Activated CD4-positive, alpha-beta memory T cell treated with anti-CD3 and anti-CD28 coated beads, Interleukin-2, amount 10 ng/mL, durations not matched to agents 7 days and 5 days (primary cell): ENCODE measurements around the gene AMPH. TPM values are rescaled to one million over a fixed set of nuclear protein-coding genes. Genes with fewer than 3 reads are reported as not detected.
"Not testable (repeated sequence)": the region's sequence is repeated elsewhere in the genome, so short reads cannot be mapped to it uniquely, and the experiment has no call there.

Experiments
- CTCF ChIA-PET: fragments of 350-600 bp; sonication (Branson Sonifier 250); formaldehyde crosslinking; loops from one replicate; lab custom pipeline; 2021; ENCODE audit warnings: antibody characterized with exemption, inconsistent platforms; lab: Charles Lee
- POLR2A ChIA-PET: fragments of 350-600 bp; sonication (Branson Sonifier 250); formaldehyde crosslinking; loops from one replicate; lab custom pipeline; 2021; ENCODE audit warnings: antibody characterized with exemption; lab: Charles Lee
- DNase-seq: peaks from one replicate; pipeline ENCODE4 v3.0.0-alpha.2; 2020
- H3K27ac Mint-ChIP-seq: one replicate; pipeline ENCODE4 v1.8.0; 2021; ENCODE audit warnings: mild to moderate bottlenecking, mixed read lengths
- H3K27me3 Mint-ChIP-seq: one replicate; pipeline ENCODE4 v1.8.0; 2021; ENCODE audit warnings: mixed read lengths
- H3K36me3 Mint-ChIP-seq: one replicate; pipeline ENCODE4 v1.8.0; 2021; ENCODE audit warnings: low read depth, mixed read lengths
- H3K4me1 Mint-ChIP-seq: one replicate; pipeline ENCODE4 v1.8.0; 2021; ENCODE audit warnings: mixed read lengths
- H3K4me3 Mint-ChIP-seq: one replicate; pipeline ENCODE4 v1.8.0; 2021; ENCODE audit warnings: mild to moderate bottlenecking, mixed read lengths
- H3K9me3 Mint-ChIP-seq: one replicate; pipeline ENCODE4 v1.8.0; 2021; ENCODE audit warnings: mixed read lengths
- total RNA-seq, 2 experiments: library from RNA; stranded (reverse); gene quantifications; one replicate each; pipeline ENCODE4 v1.2.3, GENCODE V29; 2021

AMPH gene
- total RNA-seq, 2 experiments from 2014 or later, result not detected

DNA sequence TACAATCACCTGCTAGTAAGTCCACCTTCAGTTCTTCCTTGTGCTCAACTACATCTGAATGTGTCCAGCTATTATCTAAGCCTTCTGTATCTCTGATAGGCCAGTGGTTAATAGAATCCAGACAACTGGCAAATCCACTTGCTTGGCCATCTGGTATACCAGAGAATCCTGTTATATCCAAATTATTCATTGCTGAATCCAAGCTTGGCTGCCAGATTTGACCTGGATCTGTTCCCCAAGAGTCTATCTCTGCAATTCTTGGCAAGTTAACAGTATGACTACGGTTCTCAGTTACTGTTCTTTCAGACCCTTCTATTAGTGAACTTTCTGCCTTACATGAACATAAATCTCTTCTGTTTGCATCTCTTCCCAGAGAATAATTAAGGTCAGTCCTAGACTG lies 203.1 kb downstream of the AMPH start:
- CTCF ChIA-PET, result no interaction called here
- DNase-seq, result no peak
- H3K36me3 Mint-ChIP-seq, result no peaks in the 10 kb centered on the region
- H3K4me3 Mint-ChIP-seq, result no peak overlapping the region
- POLR2A ChIA-PET, result no interaction called here
- H3K27me3 Mint-ChIP-seq, result no peaks in the 10 kb centered on the region
- no peaks in the 10 kb centered on the region for H3K9me3 Mint-ChIP-seq
- no peak overlapping the region for H3K27ac Mint-ChIP-seq
- peaks cover 28% of the 10 kb centered on the region for H3K4me1 Mint-ChIP-seq

DNA sequence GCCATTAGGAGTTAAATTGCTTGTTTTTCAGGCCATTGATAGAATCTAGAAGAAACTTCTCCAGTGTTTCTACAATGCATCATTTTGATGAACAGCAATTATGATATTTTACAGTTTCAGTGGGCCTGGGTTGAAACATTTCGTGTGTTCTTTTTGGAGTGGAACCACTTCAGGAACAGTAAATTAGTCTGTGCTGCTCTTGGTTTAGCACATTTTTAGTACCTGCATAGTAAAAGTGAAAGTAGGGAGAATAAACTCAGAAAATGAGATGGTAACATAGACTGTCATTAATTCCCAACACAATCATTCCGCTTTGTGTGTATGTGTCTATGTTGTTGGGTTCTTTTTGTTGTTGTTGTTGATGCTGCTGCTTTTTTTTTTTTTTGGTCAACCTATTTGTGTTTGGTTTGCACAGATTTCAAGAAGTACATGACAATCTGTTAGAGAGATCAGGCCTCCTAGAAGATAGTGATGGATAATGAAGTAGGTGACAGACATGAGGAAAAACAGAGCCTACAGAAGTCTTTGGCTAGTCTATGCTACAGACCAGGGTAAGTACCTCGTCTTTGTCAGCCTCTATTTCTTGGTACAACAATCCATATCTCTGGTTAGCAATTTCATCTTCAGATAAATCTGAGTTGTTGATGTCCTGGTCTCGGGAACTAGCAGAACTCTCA lies 203.8 kb downstream of the AMPH start:
- no peaks in the 10 kb centered on the region for H3K9me3 Mint-ChIP-seq
- H3K27me3 Mint-ChIP-seq, result no peaks in the 10 kb centered on the region
- CTCF ChIA-PET, result no interaction called here
- H3K4me3 Mint-ChIP-seq, result no peak overlapping the region
- no peaks in the 10 kb centered on the region for H3K36me3 Mint-ChIP-seq
- POLR2A ChIA-PET, result no interaction called here
- no peak for DNase-seq
- no peak overlapping the region for H3K27ac Mint-ChIP-seq
- peaks cover 28% of the 10 kb centered on the region for H3K4me1 Mint-ChIP-seq

DNA sequence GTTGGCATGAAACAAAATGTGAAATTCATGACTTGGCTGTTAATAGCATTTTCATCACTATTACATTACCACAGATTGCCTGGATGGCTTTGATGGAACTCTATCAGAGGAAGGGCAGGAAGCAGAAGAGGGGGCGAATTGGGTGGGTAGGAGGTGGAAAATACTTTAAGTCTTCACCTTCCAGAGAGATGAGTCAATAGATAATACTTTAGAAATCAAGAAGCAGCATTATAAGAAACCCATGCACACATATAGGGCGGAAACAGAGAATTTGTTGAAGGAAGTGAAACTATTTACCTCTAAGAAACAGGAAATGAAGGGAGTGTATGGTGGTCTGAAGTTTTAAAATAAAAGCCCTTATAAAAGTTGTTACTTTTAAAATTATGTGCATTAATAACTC lies 205.7 kb downstream of the AMPH start:
- Mint-ChIP-seq H3K36me3 (no peaks in the 10 kb centered on the region), H3K27ac (peak overlapping the region; percentile 29), H3K4me1 (peaks cover 28% of the 10 kb centered on the region), H3K4me3 (no peak overlapping the region), H3K9me3 (no peaks in the 10 kb centered on the region), H3K27me3 (peaks cover 4% of the 10 kb centered on the region)
- CTCF ChIA-PET, result interaction anchor here (0.6 to 1.0 kb wide), 2 partner anchors 235 to 504 kb away, joined by 3 read pairs; no protein-coding TSS in a partner anchor
- POLR2A ChIA-PET, result no interaction called here
- DNase-seq, result no peak

DNA sequence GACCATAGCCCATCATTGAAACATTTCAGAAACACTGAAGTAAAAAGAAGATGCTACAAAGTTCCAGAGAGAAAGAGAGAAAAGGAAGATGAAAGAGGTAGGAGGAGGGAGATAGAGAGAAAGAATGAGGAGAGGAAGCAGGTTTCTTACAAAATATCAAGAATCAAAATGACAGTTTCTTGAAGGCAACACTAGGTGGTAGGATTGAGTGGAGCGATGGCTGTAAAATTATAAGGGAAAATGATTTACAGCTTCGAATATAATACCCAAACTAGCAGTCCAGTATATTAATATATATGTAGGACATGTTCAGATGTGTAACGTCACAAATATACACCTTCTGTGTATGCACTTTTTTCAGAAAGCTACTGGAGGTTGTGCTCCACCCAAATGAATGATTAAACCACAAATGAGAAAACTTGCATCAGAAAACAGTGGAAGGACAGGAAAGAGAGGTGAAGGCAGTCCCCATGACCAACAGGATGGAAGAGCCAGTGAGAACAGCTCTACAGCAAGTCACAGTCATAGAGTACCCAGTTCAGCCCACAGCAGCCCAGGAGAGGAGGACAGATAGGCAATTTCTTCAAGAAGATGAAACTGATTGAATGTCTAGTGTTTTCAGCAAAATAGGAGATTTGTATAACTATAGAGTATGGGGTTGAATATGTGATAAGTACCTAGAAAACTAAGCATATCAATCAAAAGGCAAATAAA lies 206.3 kb downstream of the AMPH start:
- Mint-ChIP-seq H3K27ac (peak overlapping the region; percentile 7), H3K4me1 (peaks cover 28% of the 10 kb centered on the region), H3K4me3 (no peak overlapping the region), H3K36me3 (no peaks in the 10 kb centered on the region), H3K27me3 (peaks cover 4% of the 10 kb centered on the region), H3K9me3 (no peaks in the 10 kb centered on the region)
- DNase-seq, result no peak
- POLR2A ChIA-PET, result no interaction called here
- CTCF ChIA-PET, result interaction anchor here (0.6 to 1.0 kb wide), 2 partner anchors 235 to 505 kb away, joined by 3 read pairs; no protein-coding TSS in a partner anchor

DNA sequence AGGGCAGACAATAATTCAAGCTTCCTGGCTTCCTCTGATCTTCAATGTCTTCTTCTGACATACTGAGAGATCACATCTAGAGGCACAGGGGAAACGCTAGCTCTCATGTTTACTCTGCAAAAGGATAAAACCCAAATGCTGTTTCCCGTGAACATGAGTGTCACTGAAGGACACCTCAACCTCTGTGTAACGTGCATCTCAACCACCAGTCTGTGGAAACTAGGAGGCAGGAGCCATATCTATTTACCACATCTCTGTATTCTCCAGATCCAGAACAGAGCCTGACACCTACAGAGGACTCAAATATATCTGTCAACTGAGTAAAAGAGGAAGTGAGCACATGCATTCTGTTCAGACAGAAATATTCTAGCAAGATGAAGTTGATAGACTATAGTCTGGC lies 217.4 kb downstream of the AMPH start:
- no peak overlapping the region for H3K27ac Mint-ChIP-seq
- no peak for DNase-seq
- no peaks in the 10 kb centered on the region for H3K36me3 Mint-ChIP-seq
- H3K4me1 Mint-ChIP-seq, result peaks cover 8% of the 10 kb centered on the region
- POLR2A ChIA-PET, result no interaction called here
- CTCF ChIA-PET, result interaction anchor here (0.8 kb wide), 1 partner anchor 15 kb away, joined by 3 read pairs; no protein-coding TSS in a partner anchor
- no peaks in the 10 kb centered on the region for H3K9me3 Mint-ChIP-seq
- peaks cover 6% of the 10 kb centered on the region for H3K27me3 Mint-ChIP-seq
- no peak overlapping the region for H3K4me3 Mint-ChIP-seq

DNA sequence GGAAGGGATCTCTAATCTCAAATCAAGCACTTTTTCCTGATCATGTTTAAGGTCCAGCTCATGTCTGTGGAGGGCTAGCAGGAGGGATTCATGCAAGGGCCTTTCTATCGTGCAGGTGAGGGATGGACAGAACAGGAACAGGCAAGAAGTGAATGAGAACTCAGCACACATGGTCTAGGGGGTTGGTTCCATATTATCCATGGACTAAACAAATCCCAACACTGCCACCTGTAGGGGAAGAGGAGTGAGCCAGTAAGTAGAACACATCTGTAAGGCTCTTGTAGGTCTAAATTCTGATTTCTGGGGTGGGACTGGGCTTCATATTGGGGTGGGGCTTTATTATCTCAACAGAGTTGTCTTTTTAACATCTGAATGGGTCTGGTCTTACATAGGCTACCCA lies 219.8 kb downstream of the AMPH start:
- Mint-ChIP-seq H3K36me3 (no peaks in the 10 kb centered on the region), H3K27ac (no peak overlapping the region), H3K4me3 (no peak overlapping the region), H3K9me3 (no peaks in the 10 kb centered on the region), H3K4me1 (peaks cover 8% of the 10 kb centered on the region), H3K27me3 (no peaks in the 10 kb centered on the region)
- ChIA-PET POLR2A (no interaction called here), CTCF (interaction anchor here (1.8 kb wide), 1 partner anchor 12 kb away, joined by 8 read pairs; no protein-coding TSS in a partner anchor)
- no peak for DNase-seq

DNA sequence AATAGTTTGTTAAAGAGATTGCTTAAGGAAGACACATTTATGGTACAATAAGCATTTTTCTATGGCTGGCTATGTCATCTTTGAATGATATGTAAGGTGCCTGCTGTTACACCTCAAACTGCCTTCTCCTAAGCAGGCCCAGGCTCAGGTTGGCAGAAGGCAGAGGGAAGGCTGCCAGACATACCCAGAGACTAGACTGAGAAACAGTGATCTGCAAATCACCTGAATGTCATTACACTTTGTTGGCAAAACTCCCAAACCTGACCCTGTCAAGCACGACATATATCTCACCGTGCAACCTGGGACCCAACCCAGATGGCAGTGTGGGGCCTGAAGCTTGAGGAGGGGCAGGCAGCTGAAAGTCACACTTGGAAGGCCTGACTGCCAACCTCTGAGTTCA lies 221.1 kb downstream of the AMPH start:
- Mint-ChIP-seq H3K4me3 (no peak overlapping the region), H3K36me3 (no peaks in the 10 kb centered on the region), H3K9me3 (no peaks in the 10 kb centered on the region), H3K27me3 (peaks cover 3% of the 10 kb centered on the region), H3K27ac (no peak overlapping the region), H3K4me1 (peaks cover 8% of the 10 kb centered on the region)
- ChIA-PET CTCF (interaction anchor here (2.0 kb wide), 1 partner anchor 11 kb away, joined by 8 read pairs; no protein-coding TSS in a partner anchor), POLR2A (no interaction called here)
- DNase-seq, result no peak

DNA sequence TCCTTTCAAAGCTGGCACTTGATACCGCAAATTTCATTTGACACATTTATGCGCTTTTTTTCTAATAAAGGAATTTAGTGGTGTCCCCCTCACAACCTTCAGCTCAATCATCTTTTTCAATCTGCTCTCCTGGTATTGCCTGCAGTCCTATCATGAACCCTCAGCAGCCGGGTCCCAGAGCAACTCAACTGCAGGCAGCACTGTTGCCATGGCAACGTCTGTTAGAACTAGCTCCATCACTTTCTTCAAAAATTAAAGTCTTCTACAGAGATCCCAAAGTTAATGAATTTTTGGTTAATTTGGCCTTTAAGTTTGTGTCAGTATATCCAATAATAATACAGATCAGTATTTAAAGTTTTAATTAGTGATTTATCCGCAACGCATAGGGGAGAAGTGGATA lies 221.6 kb downstream of the AMPH start:
- Mint-ChIP-seq H3K36me3 (no peaks in the 10 kb centered on the region), H3K4me3 (no peak overlapping the region), H3K4me1 (peaks cover 8% of the 10 kb centered on the region), H3K9me3 (peaks cover under 1% of the 10 kb centered on the region), H3K27ac (no peak overlapping the region), H3K27me3 (peaks cover 3% of the 10 kb centered on the region)
- no peak for DNase-seq
- ChIA-PET CTCF (interaction anchor here (1.3 to 2.0 kb wide), 2 partner anchors 11 to 42 kb away, joined by 3 to 8 read pairs; no protein-coding TSS in a partner anchor), POLR2A (no interaction called here)

DNA sequence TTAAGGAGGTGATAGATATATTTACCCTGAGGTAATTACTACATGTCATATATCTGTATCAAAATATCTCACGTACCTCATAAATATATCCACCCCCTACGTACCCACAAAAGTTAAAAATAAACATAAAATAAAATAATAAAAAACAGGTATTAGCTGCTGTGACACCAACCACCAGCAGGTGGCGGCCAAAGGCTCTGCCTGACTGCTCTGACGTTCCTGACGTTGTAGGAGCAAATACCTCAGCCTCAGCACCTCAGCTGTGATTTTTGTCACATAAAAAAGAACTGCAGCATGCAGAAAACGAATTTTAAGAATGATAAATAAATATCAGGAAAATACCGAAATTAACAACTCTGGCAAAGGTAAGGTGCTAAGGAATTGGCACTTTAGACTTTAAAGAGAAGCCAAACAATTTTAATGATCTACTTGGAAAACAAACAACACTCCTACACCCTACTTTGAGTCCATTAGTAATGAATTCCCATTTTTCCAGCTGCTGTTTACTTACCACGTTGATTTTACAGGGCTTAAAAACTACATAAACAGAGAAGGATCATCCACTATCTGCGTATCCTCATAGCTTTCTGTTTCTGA lies 232.3 kb downstream of the AMPH start:
- no peak overlapping the region for H3K27ac Mint-ChIP-seq
- DNase-seq, result peak; percentile 51
- peaks cover 16% of the 10 kb centered on the region for H3K27me3 Mint-ChIP-seq
- ChIA-PET POLR2A (no interaction called here), CTCF (interaction anchor here (0.6 to 3.3 kb wide), 22 partner anchors 10 to 346 kb away, joined by 3 to 32 read pairs (median 4); partner anchors contain the start of gene AMPH)
- H3K4me1 Mint-ChIP-seq, result peaks cover 4% of the 10 kb centered on the region
- no peak overlapping the region for H3K4me3 Mint-ChIP-seq
- no peaks in the 10 kb centered on the region for H3K9me3 Mint-ChIP-seq
- H3K36me3 Mint-ChIP-seq, result no peaks in the 10 kb centered on the region

DNA sequence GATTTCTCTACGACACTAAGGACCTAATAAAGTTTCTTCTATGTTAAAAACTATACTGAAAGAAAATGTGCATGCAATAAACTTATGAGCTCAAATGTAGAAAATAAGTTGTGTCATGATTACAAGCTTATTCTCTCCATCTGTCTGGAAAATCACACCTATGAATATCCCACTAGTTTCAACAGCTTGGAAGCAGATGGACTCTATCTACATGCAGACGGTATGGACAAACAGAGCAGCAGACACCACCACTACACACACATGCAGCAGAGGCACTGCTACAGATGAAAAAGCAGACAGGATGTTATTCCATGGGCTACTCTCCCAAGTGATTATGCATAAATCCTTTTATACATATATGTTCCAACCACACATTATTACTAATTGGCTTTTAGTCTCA lies 234.3 kb downstream of the AMPH start:
- no peak for DNase-seq
- no peak overlapping the region for H3K27ac Mint-ChIP-seq
- H3K4me3 Mint-ChIP-seq, result no peak overlapping the region
- peaks cover 14% of the 10 kb centered on the region for H3K27me3 Mint-ChIP-seq
- ChIA-PET POLR2A (no interaction called here), CTCF (interaction anchor here (0.9 to 3.4 kb wide), 2 partner anchors 15 to 28 kb away, joined by 3 to 16 read pairs; no protein-coding TSS in a partner anchor)
- H3K4me1 Mint-ChIP-seq, result peaks cover 5% of the 10 kb centered on the region
- no peaks in the 10 kb centered on the region for H3K36me3 Mint-ChIP-seq
- H3K9me3 Mint-ChIP-seq, result no peaks in the 10 kb centered on the region

DNA sequence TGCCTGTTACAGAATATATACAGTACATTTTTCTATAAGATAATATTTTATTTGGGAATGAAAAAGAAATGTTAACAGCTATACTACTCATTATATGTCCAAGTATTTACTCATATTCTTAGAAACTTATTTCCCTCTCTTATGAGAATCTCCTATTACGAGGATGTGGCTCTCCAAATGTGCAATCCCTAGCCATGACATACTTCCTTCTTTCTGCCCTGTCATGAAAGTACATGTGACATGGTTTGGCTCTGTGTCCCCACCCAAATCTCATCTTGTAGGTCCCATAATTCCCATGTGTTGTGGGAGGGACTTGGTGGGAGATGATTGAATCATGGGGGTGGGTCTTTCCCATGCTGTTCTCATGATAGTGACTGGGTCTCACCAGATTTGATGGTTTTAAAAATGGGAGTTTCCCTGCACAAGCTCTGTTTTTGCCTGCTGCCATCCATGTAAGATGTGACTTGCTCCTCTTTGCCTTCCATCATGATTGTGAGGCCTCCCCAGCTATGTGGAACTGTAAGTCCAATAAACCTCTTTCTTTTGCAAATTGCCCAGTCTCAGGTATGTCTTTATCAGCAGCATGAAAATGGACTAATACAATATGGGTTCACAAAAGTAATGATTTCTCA lies 235.1 kb downstream of the AMPH start:
- H3K36me3 Mint-ChIP-seq, H3K4me1 Mint-ChIP-seq, DNase-seq, H3K4me3 Mint-ChIP-seq, H3K27ac Mint-ChIP-seq, POLR2A ChIA-PET, H3K9me3 Mint-ChIP-seq: not testable (repeated sequence)
- H3K27me3 Mint-ChIP-seq, result peaks cover 10% of the 10 kb centered on the region
- CTCF ChIA-PET, result interaction anchor here (0.9 to 3.4 kb wide), 2 partner anchors 16 to 27 kb away, joined by 3 to 16 read pairs; no protein-coding TSS in a partner anchor

DNA sequence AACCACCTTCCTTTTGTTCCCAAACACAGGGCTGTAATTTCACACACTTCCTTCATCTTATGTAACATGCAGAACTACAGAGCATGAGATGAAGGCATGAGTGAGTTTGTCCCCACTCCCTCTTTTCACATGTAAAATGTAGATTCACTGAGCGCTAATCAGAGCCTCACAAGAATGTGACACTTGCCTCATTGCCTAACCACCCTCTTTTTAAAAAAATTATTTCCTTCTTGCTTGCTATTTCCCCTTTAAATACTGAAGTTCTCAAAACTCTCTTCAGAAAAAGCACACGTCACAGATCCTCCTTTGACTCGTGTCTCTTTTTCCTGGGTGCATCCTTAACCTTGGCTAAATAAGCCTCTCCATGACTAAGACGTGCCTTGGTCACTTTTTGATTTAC lies 236.5 kb downstream of the AMPH start:
- Mint-ChIP-seq H3K4me3 (no peak overlapping the region), H3K27ac (no peak overlapping the region), H3K4me1 (peaks cover 5% of the 10 kb centered on the region), H3K27me3 (peaks cover 9% of the 10 kb centered on the region), H3K9me3 (no peaks in the 10 kb centered on the region), H3K36me3 (no peaks in the 10 kb centered on the region)
- ChIA-PET CTCF (interaction anchor here (3.4 kb wide), 1 partner anchor 26 kb away, joined by 16 read pairs; no protein-coding TSS in a partner anchor), POLR2A (no interaction called here)
- no peak for DNase-seq
